A673 (cell line): ENCODE data around the gene HMG20A. TPM values are rescaled to one million over a fixed set of nuclear protein-coding genes. Genes with fewer than 3 reads are reported as not detected.

Experiments
- BruUV-seq: library from RNA; stranded (reverse); fragments of 400-500 nt; replicated peaks from 2 replicates; lab custom pipeline; 2021; lab: Mats Ljungman, UMichigan
- CTCF ChIA-PET: fragments of 300-600 bp; sonication (Branson Sonifier 250); formaldehyde crosslinking; loops from one replicate; lab custom pipeline; 2022; ENCODE audit warnings: antibody characterized with exemption; lab: Charles Lee
- POLR2A ChIA-PET: fragments of 300-600 bp; sonication (Branson Sonifier 250); formaldehyde crosslinking; loops from one replicate; lab custom pipeline; 2022; ENCODE audit warnings: antibody characterized with exemption; ENCODE audit not compliant: low non-redundant PET; lab: Charles Lee
- DNase-seq: peaks from one replicate; pipeline ENCODE4 v3.0.0-alpha.2; 2015; ENCODE audit warnings: low spot score
- H3K27ac ChIP-seq: fragments of 200-600 bp; sonication (generic); 2 replicates; pipeline ENCODE4 v1.5.1; 2016; ENCODE audit warnings: mixed run types, low read depth, mild to moderate bottlenecking, mixed read lengths, antibody characterized with exemption, low read length; ENCODE audit not compliant: poor library complexity, severe bottlenecking
- H3K27me3 ChIP-seq: fragments of 200-600 bp; sonication (generic); replicated peaks from 2 replicates; pipeline ENCODE4 v1.6.1; 2017; ENCODE audit warnings: mixed run types, low read depth, mild to moderate bottlenecking, mixed read lengths, antibody characterized with exemption, low read length; ENCODE audit not compliant: insufficient read depth, poor library complexity
- H3K36me3 ChIP-seq: fragments of 200-600 bp; sonication (generic); 2 replicates; pipeline ENCODE4 v1.6.1; 2016; ENCODE audit warnings: mixed run types, mild to moderate bottlenecking, mixed read lengths, antibody characterized with exemption, low read length; ENCODE audit not compliant: insufficient read depth, poor library complexity, severe bottlenecking
- H3K4me1 ChIP-seq: fragments of 200-600 bp; sonication (generic); 2 replicates; pipeline ENCODE4 v1.6.1; 2017; ENCODE audit warnings: mixed run types, mild to moderate bottlenecking, mixed read lengths, antibody characterized with exemption, low read length; ENCODE audit not compliant: insufficient read depth, poor library complexity, severe bottlenecking
- H3K4me3 ChIP-seq: fragments of 200-600 bp; sonication (generic); 2 replicates; pipeline ENCODE4 v1.5.1; 2016; ENCODE audit warnings: low read depth, mixed run types, mild to moderate bottlenecking, mixed read lengths, low read length; ENCODE audit not compliant: poor library complexity, severe bottlenecking
- H3K9me3 ChIP-seq: fragments of 200-600 bp; sonication (generic); 2 replicates; pipeline ENCODE4 v1.6.1; 2016; ENCODE audit warnings: mixed run types, low read depth, mild to moderate bottlenecking, mixed read lengths, antibody characterized with exemption, low read length; ENCODE audit not compliant: poor library complexity, severe bottlenecking
- EZH2 ChIP-seq: fragments of 200-600 bp; sonication (generic); IDR thresholded peaks from 2 replicates; pipeline ENCODE4 v1.6.1; 2017; ENCODE audit warnings: borderline replicate concordance, low read depth, mild to moderate bottlenecking, mixed read lengths, antibody characterized with exemption, low read length; ENCODE audit not compliant: poor library complexity, severe bottlenecking
- intact Hi-C: fragments of 100-400 bp; cut with micrococcal nuclease; formaldehyde crosslinking; loops from one replicate; pipeline ENCODE4 v1.10.0; 2022; ENCODE audit not compliant: unreplicated experiment
- total RNA-seq: library from RNA; stranded (reverse); gene quantifications from 2 replicates; pipeline ENCODE4 v1.2.3, GENCODE V29; 2021
- TF ChIP-seq, protein P1 (sequence below): fragments of 300-800, 200-600 bp; sonication (generic); conservative IDR thresholded peaks from 2 replicates; pipeline ENCODE4 v1.5.1; 2017; ENCODE audit warnings: low read depth, mild to moderate bottlenecking, antibody characterized with exemption, low read length, moderate library complexity, mixed read lengths

The HMG20A gene
- total RNA-seq, 1 experiment from 2014 or later, result 43.2 TPM

DNA sequence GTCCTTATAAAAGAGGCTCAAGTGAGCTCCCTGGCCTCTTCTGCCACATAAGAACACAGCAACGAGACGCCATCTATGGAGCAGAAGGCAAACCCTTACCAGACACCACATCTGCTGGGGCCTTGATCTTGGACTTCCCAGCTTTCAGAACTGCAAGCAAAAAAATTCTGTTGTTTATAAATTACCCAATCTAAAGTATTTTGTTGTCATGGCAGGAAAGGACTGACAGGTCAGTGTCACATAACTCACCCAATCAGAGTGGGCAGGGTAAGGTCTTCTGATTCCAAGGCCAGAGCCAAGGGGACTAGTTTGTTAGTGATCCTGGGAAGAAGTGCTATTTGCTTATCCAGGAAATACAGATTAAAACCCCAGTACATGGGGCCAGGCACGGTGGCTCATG is 98.9 kb downstream of the HMG20A start:
- no peak for DNase-seq
- no TSS peak for BruUV-seq
- intact Hi-C loops, result no loop called here
- no peaks in the 10 kb centered on the region for H3K9me3 ChIP-seq
- no peaks in the 10 kb centered on the region for H3K27me3 ChIP-seq
- peaks cover under 1% of the 10 kb centered on the region for H3K4me1 ChIP-seq
- TF ChIP-seq, protein P1, sequence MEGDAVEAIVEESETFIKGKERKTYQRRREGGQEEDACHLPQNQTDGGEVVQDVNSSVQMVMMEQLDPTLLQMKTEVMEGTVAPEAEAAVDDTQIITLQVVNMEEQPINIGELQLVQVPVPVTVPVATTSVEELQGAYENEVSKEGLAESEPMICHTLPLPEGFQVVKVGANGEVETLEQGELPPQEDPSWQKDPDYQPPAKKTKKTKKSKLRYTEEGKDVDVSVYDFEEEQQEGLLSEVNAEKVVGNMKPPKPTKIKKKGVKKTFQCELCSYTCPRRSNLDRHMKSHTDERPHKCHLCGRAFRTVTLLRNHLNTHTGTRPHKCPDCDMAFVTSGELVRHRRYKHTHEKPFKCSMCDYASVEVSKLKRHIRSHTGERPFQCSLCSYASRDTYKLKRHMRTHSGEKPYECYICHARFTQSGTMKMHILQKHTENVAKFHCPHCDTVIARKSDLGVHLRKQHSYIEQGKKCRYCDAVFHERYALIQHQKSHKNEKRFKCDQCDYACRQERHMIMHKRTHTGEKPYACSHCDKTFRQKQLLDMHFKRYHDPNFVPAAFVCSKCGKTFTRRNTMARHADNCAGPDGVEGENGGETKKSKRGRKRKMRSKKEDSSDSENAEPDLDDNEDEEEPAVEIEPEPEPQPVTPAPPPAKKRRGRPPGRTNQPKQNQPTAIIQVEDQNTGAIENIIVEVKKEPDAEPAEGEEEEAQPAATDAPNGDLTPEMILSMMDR, result no peak
- no peak for TF ChIP-seq EZH2
- H3K36me3 ChIP-seq, result no peaks in the 10 kb centered on the region
- ChIA-PET POLR2A (no interaction called here), CTCF (no interaction called here)
- H3K4me3 ChIP-seq, result no peak overlapping the region
- H3K27ac ChIP-seq, result no peak overlapping the region

DNA sequence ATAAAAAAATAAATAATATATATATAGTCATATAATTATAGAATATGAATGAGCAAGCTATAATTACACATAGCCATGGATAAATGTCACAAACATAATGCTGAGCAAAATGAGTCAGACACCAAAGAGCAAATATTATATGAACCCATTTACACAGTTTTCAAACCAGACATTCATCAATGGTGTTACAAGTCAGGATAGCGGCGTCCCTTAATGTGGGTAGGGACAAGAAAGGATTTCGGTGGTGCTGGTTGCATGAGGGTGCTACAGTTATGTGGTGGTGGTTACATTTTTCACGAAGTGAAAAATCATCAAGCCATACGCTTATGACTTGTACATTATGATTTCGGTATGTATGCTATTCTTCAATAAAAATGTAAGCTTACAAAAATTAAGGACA is 100.5 kb downstream of the HMG20A start:
- BruUV-seq, result no TSS peak
- intact Hi-C loops, result no loop called here
- ChIA-PET CTCF (no interaction called here), POLR2A (interaction anchor here (0.5 kb wide), 1 partner anchor 74 kb away, joined by 3 read pairs; no protein-coding TSS in a partner anchor)
- H3K36me3 ChIP-seq, result no peaks in the 10 kb centered on the region
- TF ChIP-seq, protein P1, result no peak
- no peak for TF ChIP-seq EZH2
- no peak overlapping the region for H3K4me3 ChIP-seq
- no peak overlapping the region for H3K27ac ChIP-seq
- no peak for DNase-seq
- H3K9me3 ChIP-seq, result no peaks in the 10 kb centered on the region
- H3K4me1 ChIP-seq, result peaks cover 17% of the 10 kb centered on the region
- no peaks in the 10 kb centered on the region for H3K27me3 ChIP-seq

DNA sequence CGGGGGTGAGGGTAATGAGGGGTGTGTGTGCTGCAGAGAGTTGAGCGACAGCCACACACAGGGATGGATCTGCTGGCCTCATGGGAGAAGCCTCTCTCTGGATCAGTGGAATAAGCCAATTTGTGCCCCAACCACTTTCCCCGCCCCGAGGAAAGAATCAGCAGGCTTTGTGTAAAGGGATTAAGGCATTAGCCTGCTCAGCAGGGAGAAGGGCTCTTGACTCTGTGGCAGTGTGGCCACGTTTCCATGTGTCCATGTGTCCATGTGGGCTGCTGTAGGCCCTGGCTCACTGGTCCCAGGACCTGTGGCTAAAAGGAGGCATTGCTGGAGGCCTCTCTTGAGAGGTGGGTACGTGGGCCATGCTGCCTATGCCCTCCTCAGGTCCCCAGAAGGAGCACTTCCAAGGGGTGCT is 104.7 kb downstream of the HMG20A start:
- Histone ChIP-seq H3K4me1 (peaks cover 46% of the 10 kb centered on the region), H3K4me3 (no peak overlapping the region), H3K9me3 (no peaks in the 10 kb centered on the region), H3K36me3 (no peaks in the 10 kb centered on the region), H3K27me3 (no peaks in the 10 kb centered on the region), H3K27ac (peak overlapping the region; percentile 49)
- BruUV-seq, result no TSS peak
- peak; percentile 95 for DNase-seq
- ChIA-PET POLR2A (no interaction called here), CTCF (no interaction called here)
- TF ChIP-seq, protein P1, result no peak
- TF ChIP-seq EZH2, result no peak
- intact Hi-C loops, result no loop called here
